T-helper 1 cell treated with Interleukin-12 subunit alpha and Interleukin-12 subunit beta and Interleukin-4 antibody, amounts not matched to agents 30 ng/mL and 1 ng/mL, for 36 hours (primary cell): ENCODE measurements around the gene RPL31. TPM values are rescaled to one million over a fixed set of nuclear protein-coding genes. Genes with fewer than 3 reads are reported as not detected.
"Not testable (repeated sequence)": the region's sequence is repeated elsewhere in the genome, so short reads cannot be mapped to it uniquely, and the experiment has no call there.

Experiments used
- intact Hi-C: fragments of 100-400 bp; cut with micrococcal nuclease; formaldehyde crosslinking; loops from one replicate; pipeline ENCODE4 v1.15.1; 2024
- total RNA-seq: library from RNA; stranded (reverse); gene quantifications from 2 replicates; pipeline ENCODE4 v1.2.3, GENCODE V29; 2022

The RPL31 gene
- total RNA-seq, 1 donor from 2014 or later = 930 TPM

DNA sequence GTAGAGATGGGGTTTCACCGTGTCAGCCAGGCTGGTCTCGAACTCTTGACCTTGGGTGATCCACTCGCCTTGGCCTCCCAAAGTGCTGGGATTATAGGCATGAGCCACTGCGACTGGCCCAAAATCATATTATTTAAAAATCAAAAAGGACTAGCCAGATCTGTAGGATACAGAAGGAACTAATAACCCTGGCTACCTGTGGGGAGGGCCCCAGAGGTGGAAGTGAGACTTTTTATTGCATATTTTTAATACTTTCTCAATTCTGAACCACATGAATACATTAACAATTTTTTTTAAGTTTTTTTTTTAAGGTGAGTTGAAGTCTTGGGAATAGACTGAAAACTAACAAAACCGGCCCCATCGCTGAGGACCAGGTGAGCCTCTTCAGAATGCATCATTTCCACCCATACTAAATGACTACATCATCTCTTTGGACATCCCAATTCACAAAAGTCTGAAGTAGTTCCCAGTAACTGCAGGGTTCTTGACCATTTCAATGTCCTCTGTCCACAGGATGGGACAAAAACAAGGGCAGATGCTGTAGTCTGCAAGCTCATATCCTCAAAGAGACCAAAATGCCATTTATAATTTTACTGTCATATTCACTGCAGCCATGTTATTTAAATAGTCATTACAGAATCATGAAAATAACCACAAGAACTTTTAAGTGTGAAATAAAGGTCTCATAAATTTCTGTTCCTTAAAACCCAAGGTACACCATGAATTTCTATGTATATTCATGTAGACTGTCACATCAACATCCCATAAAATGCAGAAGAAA is 21.4 kb downstream of the RPL31 start:
- intact Hi-C loops = no loop called here

DNA sequence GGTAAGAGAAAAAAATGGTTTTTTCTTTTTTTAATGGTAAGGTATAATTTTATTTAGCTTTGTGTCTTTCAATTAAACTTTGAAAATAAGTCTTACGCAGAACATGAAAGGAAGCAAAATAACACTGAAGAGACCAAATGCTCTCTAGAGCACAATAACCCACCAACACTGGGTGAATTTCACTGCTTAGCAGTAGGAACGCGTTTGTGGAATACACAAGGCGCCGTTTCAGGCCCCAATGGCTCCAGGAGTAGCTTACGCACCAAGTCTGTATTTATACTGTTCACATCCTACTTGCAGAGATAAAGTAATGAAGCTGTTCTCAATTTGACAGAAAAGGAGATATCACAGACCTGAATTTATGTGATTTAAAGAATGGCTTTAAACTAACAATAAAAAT is 23.5 kb downstream of the RPL31 start:
- intact Hi-C loops = no loop called here

DNA sequence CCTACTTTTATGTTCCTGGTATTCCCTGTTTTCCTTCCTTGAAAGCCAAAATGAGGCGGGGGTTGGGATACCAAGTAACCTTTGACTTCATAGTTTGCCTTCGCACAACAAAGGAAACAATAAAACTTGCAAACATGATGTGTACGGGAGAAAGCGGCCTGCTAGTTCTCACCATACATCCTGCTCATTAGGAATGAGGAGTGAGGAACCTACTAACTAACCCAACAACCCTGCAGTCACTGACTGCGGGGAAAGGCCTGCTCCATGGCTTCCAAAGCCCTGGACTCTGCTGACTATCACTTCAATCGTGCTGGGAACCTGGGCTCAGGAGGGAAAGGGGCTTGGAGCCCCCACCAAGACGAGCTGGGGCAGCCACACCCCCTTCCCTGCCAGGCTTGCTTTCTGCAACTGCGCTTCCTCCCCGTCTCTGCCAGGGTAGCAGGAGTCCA is 24.2 kb downstream of the RPL31 start:
- intact Hi-C loops = no loop called here

DNA sequence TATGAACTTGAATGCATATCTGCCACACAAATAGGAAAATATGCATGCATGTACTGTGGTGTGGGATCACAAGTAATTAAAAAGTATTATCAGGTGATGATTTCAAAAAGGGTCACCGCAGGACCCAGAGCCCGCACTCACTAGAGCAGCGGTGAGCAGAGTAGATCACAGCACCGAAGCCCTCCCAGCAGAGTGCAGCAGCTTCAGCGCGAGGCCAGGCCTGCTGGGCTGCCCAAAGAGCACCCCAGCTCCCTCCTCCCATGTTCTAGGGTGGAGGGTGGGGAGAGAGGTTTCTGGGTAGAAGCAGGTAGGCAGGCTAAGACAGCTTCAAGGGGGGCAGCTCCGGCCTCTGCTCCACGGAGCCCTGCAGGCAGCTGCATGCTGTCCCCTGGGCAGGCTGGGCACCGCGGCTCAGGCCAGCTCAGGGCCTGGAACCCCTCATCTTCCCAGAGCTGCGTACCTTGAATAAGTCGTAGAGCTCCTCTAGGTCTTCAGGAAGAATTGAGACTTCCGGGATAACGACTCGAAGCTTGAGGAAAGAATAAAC is 24.9 kb downstream of the RPL31 start:
- intact Hi-C loops = no loop called here

DNA sequence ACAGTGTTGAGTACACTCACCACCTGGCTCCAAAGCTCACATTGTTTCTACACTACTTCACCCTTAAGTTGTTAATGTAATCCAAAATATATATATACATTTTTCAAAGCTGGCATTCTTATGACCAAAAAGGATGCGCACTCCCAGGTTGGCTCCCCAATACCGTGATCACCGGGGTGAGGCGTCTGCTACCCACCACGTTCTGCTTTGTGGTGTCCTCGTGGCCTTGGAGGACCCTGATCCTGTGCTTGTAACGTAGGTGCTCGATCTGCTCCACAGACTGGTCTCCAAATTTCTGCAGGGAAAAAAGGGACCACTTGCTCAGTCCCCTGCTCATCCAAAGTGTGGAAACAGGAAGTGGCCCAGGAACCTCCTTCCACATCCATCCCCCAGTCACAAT is 25.8 kb downstream of the RPL31 start:
- intact Hi-C loops = no loop called here

DNA sequence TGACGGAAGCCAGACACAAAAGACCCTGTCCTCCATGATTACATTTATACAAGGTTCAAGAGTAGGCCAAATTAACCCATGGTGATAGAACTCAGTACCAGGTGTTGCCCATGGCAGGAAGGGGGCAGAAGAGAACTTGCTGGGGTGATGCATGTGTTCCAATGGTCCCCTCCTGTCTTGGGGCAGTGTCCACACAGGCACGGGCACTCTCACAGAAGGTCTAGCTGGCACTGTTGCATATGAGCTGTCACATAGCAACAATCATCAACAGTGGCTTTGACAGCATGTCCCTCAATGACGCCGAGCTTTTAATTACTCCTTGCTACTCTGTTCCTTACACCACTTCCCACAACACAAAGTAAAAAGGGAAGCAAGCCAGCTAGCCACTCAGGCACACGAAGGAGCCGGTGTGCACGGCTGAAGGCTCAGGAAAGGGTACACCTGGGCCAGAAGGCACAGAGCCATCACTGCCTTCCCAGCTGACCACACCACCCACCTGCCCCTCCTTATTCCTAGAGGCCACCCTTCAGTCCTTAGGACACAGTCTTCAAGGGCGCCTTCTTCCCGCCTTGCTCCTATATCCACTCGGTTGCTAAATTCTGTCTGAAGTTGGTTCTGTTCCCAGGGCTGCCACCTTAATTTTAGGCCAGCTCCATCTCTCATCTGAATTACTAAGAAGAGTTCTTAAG is 28.9 kb downstream of the RPL31 start:
- intact Hi-C loops = no loop called here

DNA sequence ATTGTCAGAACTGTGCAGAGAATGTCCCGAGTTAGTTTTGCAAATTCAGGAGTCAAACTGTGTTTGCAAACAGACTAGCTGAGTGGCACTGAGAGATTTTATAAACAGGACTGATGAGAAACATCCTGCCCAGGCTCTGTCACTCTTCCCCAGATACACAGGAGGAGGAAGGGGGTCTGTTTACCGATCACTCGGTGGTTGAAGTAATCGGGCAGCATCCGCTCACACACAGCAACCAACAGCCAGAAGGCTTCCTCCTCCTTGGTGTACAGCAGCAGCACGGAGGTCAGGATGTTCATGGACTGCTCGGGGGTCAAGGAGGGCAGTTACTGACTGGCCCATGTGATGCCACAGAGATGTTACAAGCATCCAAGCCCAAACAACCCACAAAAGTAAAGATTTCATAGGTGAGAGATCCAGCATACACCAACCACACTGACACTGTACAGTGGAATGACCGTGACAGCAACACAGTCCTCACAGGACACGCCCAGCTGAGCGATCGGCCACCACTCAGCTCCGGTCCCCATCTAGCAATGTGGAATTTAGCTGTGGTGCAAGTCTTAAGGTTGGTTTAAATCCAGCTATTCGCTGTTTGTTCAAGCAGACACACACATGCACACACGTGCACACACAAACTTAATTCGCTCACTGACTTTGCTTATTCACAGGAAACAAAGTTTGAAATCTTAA is 30.1 kb downstream of the RPL31 start:
- intact Hi-C loops = no loop called here

DNA sequence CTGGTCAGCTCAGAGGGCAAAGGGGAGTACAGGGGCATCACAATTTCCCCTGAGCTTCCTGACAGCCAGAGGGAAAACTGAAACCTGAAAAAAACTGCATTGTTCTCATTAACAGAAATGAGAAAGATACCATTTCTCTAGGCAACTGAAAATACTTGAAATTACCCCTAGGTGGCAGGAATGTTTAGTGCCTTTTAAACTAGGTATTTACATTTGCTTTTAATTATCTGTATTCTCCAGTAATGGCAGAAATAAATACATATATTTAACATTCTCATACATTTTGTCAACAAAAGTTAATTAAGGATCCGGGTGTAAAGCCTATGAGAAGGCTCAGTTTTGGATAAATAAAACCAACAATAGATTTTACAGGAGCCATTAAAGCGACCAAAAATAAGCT is 34.5 kb downstream of the RPL31 start:
- intact Hi-C loops = loop anchor here (1.0 kb wide), 1 partner anchor 169 kb away; no protein-coding TSS in a partner anchor

DNA sequence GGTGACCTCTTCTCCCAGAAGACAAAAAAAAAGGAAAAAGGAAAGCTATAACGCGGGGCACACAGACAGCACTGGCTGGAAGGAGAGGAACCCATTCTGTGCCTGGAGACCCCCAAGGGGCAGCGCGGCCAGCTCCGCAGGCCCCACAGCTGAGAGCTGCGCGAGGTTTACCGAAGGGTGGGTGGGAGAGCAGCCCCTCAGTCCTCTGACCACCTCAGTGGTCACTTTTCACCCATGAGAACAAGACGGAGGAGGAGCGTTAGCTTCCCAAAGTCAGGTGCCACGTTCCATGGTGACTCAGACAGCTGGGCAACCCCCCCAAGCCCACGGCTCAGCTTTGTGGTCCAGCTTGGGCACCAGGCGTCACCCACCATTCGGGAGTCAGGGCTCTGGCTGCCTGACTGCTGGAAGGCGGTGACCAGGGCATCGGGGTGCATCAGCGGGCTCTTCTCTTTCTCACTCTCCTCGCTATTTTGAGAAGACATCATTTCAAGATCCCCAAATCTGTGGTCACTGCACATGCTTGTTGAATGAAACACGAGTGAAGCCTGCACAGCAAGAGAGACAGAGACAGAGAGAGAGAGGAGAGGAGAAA is 35.2 kb downstream of the RPL31 start:
- intact Hi-C loops = no loop called here

DNA sequence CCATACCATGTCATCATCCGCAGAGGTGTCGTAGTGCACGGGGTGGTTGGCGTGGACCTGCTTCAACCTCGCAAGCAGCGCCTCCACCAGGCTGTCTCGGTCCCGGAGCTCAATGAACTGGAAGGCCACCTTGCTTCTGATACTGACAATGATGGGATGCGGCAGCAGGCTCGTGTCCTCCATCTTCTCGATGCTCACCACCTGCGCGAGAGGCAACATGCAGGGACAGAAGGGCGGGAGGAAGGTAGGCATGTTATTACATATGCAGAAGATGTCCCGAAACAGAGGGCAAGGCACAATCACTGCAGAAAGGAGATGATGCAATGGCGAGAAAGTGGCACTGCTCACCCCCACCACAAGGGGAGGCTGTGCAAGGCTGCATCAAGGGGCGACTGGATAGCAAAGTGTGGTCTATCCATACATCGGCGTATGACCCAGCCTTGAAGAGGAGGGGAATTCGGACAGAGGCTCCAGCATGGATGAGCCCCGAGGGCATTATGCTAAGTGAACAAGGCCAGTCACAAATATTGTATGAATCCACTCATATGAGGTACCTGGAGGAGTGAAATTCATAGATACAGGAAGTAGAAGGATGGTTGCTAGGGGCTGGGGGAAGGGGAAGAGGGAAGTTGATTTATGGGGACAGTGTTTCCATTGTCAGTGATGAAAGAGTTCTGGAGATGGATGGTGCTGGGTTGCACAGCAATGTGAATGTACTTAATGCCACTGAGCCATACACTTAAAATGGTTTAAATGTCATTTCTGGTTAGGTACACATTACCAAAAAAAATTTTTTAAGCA is 36.6 kb downstream of the RPL31 start:
- intact Hi-C loops = no loop called here

DNA sequence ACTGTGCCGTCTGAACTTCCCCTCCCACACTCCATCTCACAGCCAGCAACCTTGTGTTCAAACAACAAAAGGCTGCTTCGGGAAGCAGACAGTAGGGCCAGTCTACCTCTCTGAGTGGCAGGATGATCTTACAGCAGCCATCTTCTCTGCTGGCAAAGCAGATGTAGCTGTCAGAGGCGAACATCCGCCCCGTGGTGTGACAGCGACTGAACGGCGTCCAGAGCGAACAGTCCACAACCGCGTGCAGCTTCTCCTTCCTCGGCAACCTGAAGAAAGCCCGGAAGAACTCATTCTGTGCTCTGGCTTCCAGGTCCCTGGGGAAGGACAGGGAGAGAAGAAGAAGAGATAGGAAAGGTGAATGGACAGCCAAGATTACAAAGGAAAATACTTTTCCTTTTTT is 38.0 kb downstream of the RPL31 start:
- intact Hi-C loops = no loop called here

DNA sequence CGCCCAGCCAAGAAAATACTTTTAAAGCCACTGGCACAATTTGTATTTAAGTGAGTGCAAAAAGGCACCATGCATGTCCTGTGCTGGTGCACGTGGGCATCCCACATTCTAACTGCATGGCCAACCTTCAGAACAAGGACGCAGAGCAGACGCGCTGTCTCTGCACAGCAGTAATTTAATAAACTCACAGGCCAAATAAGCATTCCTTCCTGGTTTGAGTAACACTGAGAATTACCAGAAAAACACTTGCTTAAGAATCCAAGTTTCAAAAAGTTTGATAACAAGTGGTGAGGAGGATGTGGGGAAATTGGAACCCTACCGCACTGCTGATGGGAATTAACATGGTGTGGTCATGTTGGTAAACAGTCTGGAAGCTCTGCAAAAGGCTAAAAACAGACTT is 38.7 kb downstream of the RPL31 start:
- intact Hi-C loops = no loop called here

DNA sequence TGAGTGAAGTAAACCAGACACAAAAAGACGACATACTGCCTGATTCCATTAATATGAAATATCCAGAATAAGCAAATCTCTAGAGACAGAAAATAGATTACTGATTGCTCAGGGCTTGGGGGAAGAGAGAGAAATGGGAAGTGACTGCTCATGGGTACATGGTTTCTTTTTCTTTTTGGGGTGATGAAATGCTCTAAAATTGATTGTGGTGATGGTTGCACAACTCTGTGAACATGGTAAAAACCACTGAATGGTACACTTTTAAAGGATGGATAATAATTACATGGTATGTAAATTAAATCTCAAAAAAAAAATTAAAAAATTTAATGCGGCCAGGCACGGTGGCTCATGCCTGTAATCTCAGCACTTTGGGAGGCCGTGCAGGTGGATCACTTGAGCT is 39.3 kb downstream of the RPL31 start:
- intact Hi-C loops = no loop called here

DNA sequence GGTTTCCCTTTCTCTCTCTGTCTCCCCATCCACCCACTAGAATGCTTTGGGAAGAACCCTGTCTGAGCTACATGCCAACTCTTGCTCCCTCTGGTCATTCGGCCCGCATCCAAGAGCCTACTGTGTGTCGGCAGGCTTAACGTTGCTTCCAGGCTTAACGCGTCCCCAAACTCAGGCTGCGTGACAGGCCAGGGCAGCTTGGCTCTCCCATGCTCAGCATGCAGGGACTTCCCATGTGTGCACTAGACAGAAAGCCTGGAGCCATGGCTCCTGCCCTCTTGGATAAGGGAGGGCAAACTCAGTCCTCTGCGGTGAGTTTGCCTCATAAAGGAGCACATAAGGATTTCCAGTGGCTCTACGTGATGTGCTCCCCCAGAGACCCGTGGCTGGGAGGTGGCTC is 43.2 kb downstream of the RPL31 start:
- intact Hi-C loops = no loop called here

DNA sequence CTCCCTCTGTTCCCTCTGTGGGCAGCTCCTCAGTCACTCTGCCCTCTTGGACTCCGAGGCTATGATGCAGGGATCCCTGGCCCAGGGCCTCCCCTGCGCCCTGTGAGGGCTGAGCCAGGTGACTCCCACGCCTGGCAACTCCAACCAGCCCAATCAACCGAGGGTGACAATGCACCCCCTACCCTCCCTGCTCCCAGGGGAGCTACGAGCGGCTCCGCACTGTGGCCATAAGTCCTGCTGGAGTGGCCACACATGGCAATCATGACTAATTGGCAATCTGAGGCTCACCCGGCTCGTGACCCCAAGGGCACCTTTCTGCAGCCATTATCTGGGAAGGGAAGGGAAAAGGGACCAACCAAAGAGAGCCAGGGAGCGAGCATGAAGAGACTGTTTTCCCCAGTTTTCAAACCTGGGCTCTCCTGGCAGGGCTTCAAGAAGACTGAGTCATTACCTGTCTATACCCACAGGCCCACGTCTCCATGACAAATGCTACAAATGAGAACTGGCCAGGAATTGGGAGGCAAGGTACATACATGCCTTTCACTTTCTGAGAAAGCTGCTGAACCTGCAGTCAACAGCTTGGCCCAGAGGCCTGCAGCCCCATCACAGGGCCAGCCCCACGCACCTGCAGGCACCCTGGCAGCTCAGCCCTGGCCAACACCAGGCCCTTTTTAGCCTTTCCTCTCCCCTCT is 45.1 kb downstream of the RPL31 start:
- intact Hi-C loops = no loop called here

DNA sequence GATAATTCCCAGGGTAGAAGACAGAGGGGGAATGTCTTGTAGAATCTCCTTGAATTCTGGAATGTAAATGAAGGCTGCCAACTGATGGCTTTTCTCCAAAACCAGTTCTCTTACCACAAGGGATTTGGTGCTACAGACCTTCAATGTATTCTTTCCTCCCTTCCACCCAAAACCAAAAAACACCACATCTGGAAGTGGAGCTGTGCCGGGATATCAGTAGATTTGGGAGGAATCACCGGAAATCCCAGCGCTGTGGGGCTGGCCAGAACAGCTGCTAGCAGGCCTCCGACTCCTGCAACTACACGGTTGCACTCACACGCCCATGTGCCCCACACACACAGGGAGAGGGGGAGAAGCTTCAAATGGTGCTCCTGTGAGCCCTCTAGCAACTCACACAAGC is 45.7 kb downstream of the RPL31 start:
- intact Hi-C loops = no loop called here

DNA sequence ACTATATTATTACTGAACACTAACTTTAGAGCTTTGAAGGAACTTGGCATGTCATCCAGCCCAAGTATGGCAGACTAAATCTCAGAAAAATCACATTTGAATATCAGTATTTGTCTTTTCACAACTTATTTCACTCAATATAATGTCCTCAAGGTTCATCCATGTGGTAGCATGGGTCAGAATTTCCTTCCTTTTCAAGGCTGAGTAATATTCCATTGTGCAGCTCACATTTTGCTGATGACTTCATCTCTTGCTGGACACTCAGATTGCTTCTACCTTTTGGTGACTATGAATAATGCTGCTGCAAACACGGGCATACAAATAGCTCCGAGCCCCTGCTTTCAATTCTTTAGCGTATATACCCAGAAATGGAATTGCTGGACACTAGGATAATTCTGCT is 46.7 kb downstream of the RPL31 start:
- intact Hi-C loops = no loop called here

DNA sequence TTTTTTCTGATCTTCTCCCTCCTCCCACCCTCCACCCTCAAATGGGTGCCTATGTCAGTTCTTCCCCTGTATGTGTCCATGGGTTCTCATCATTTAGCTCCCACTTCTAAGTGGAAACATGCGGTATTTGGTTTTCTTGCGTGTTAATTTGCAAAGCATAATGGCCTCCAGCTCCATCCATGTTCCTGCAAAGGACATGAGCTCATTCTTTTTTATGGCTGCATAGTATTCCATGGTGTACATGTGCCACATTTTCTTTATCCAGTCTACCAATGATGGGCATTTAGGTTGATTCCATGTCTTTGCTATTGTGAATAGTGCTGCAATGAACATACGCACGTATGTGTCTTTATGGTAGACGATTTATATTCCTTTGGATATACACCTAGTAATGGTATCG is 48.8 kb downstream of the RPL31 start:
- intact Hi-C loops = not testable (repeated sequence)

DNA sequence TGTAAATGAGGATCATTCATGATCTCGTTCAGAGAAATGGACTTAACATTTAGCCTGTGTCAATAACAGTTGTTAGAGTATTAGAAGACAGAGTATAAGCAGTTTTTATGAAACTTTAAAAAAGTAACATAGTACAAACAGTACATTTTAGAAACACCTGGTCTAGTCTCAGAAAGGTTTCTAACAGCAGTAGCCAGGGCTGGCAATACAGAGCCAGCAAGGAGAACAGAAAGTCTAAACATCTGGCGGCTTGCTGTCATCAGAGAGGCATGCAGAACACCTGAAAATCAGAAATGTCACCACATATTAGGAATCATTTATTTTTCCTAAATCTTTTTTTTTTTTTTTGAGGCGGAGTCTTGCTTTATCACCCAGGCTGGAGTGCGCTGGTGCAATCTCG is 50.1 kb downstream of the RPL31 start:
- intact Hi-C loops = no loop called here

DNA sequence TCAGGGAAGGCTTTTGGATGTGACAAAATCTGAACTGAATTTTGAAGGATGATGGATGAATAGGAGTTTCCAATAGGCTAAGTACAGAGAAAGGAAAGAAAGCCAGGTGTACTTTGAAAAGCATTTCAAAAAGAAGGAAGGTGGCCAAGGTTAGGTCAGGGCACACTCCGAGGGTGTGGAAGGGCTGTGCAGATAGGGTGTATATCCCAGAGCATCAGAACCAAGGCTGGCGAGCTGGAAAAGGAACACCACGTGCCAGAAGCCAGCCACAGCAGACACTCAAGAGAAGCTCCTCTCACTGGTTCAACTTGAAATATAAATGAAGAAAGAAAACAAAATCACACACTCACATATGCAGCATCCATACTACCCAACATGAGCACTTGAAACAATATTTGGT is 51.0 kb downstream of the RPL31 start:
- intact Hi-C loops = no loop called here
